Measurements from ENCODE around the gene DMC1. TPM values are rescaled to one million over a fixed set of nuclear protein-coding genes. Genes with fewer than 3 reads are reported as not detected.

Gene DMC1
- total RNA-seq, 1 donor from 2014 or later = 3.7 TPM

DNA sequence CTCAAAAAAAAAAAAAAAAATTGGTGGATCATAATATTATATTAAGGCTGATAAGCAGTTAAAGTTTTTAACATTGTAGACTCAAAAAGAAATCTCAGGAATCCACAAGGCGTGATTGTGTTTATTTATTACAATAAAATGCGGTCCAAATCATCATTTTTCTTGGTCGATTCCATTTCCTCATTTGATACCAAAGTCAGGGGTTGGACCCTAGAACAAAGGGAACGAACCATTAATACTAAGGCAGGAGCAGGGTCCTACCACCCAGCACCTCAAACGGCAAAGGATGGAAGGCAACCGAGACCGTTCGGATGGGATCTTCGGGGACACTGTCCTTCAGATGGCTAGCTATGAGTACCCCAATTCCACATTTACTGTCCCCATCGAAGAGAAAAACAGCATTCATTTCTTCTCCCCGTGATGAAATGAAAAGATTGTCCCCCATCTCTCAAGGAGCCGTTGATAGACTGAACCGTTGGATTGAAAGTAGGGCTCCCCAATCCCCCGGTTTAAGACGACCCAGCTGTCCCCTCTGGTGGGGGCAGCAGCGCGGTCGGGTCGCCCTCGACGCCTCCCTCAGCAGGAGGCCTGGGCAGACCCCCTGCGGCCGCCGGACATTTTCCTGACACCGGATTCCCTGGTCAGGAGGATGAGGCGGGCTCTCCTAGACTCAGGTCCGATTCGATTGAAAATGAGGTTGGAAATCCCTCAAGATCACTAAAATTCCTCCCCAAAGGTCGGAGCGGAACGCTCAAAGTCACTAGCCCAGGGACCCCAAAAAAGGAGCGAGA lies 607 bp downstream of the DMC1 start:
- H3K36me3 ChIP-seq (ENCODE audit: control insufficient read depth in 3 of 3, insufficient read depth in 3 of 3, low read length in 3 of 3) = no peaks in the 10 kb centered on the region
- H3K4me3 ChIP-seq (ENCODE audit: low read length in 3 of 3) = peak overlapping the region; percentile 72 to 75 (median 72)
- peak overlapping the region; percentile 76 to 80 (median 79) for H3K9ac ChIP-seq (ENCODE audit: low read depth in 1 of 3, low read length in 3 of 3)
- H3K4me1 ChIP-seq (ENCODE audit: control insufficient read depth in 3 of 3, insufficient read depth in 3 of 3, low read length in 3 of 3) = peaks cover 12 to 18% (median 16%) of the 10 kb centered on the region in 3 donors
- H3K9me3 ChIP-seq (ENCODE audit: control insufficient read depth in 3 of 3, low read length in 3 of 3) = no peaks in the 10 kb centered on the region
- H3K27ac ChIP-seq (ENCODE audit: low read depth, low read length) = peak overlapping the region; percentile 59
- no peaks in the 10 kb centered on the region for H3K27me3 ChIP-seq (ENCODE audit: control insufficient read depth in 3 of 3, insufficient read depth in 3 of 3, low read length in 3 of 3)

DNA sequence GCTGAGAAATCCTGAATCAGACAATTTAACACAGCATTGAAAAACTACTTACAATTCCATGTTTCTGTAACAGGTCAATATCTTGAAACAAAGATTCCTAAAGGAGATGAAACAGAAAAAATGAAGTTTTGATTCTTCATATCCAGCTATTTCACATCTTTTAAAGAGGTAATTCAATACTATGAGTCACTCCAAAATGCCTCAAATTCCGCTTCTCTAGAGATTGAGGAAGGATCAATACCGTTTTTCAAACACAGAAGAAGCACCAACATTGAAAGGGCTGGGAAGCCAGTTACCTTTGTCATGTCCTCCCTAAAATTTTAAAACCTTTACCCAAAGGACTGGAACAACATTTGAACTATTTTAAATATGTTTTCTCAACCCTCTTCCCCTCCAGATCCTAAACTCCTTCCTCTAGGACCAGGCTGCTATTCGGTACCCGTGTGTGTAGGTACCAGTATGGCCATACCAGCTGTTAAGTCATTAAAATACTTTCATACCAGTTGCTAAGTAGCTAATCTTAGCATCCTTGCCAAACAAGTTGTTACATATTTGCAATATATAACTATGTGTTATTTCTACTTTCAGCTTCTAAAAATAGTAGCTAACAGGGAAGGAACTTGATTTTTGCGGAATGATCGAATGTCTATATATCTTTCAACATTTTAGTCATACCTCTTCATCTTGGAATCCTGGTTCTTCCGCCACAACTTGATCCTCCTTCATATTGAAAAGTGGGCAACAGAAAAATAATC lies 2.3 kb downstream of the DMC1 start:
- Histone ChIP-seq H3K36me3 (ENCODE audit: control insufficient read depth in 3 of 3, insufficient read depth in 3 of 3, low read length in 3 of 3) (no peaks in the 10 kb centered on the region), H3K4me3 (ENCODE audit: low read length in 3 of 3) (no peak overlapping the region), H3K9ac (ENCODE audit: low read depth in 1 of 3, low read length in 3 of 3) (no peak overlapping the region), H3K27me3 (ENCODE audit: control insufficient read depth in 3 of 3, insufficient read depth in 3 of 3, low read length in 3 of 3) (no peaks in the 10 kb centered on the region), H3K4me1 (ENCODE audit: control insufficient read depth in 3 of 3, insufficient read depth in 3 of 3, low read length in 3 of 3) (peaks cover 12 to 18% (median 16%) of the 10 kb centered on the region in 3 donors), H3K9me3 (ENCODE audit: control insufficient read depth in 3 of 3, low read length in 3 of 3) (no peaks in the 10 kb centered on the region), H3K27ac (ENCODE audit: low read depth, low read length) (no peak overlapping the region)

DNA sequence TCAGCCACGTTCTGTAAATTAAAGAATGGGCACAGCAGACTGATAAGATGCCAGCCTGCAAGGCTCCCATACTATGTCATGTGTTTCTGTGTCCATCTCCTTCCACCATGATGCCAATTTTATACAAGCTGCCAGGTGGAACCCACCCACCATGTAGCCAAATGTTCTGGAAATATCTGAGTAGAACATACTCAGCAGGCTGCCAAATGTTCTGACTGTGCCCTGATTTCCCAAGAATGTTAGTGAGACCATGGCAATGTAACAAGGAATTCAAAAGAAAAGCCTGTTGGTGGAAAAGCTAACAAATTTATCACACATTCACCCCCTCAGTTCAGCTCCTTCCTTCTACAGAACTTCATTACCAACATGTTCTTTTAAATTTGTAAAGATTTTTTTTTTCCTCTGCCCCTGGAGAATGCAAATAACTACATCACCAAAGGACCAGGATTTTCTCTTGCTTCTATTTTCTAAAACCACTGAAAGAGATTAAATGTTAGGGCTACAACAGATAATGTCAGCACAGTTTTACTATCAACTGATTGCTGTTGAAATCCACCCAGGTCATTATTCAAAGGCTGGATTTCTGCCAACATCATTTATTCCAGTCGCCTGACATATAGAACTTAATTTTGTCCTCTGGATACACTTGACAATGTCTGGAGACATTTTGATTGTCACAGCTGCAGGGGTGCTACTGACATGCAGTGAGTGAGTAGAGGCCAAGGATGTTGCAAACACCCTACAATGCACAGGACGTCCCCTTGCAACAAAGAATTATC lies 3.1 kb downstream of the DMC1 start:
- Histone ChIP-seq H3K9ac (ENCODE audit: low read depth in 1 of 3, low read length in 3 of 3) (no peak overlapping the region), H3K27ac (ENCODE audit: low read depth, low read length) (no peak overlapping the region), H3K9me3 (ENCODE audit: control insufficient read depth in 3 of 3, low read length in 3 of 3) (no peaks in the 10 kb centered on the region), H3K4me3 (ENCODE audit: low read length in 3 of 3) (no peak overlapping the region), H3K4me1 (ENCODE audit: control insufficient read depth in 3 of 3, insufficient read depth in 3 of 3, low read length in 3 of 3) (peaks cover 12 to 18% (median 16%) of the 10 kb centered on the region in 3 donors), H3K27me3 (ENCODE audit: control insufficient read depth in 3 of 3, insufficient read depth in 3 of 3, low read length in 3 of 3) (no peaks in the 10 kb centered on the region), H3K36me3 (ENCODE audit: control insufficient read depth in 3 of 3, insufficient read depth in 3 of 3, low read length in 3 of 3) (no peaks in the 10 kb centered on the region)

- H3K4me3 ChIP-seq (ENCODE audit: low read length in 3 of 3) = no peak overlapping the region
- H3K27me3 ChIP-seq (ENCODE audit: control insufficient read depth in 3 of 3, insufficient read depth in 3 of 3, low read length in 3 of 3) = no peaks in the 10 kb centered on the region
- H3K36me3 ChIP-seq (ENCODE audit: control insufficient read depth in 3 of 3, insufficient read depth in 3 of 3, low read length in 3 of 3) = no peaks in the 10 kb centered on the region
- H3K9ac ChIP-seq (ENCODE audit: low read depth in 1 of 3, low read length in 3 of 3) = no peak overlapping the region
- peaks cover 3 to 6% (median 6%) of the 10 kb centered on the region in 3 donors for H3K4me1 ChIP-seq (ENCODE audit: control insufficient read depth in 3 of 3, insufficient read depth in 3 of 3, low read length in 3 of 3)
- no peaks in the 10 kb centered on the region for H3K9me3 ChIP-seq (ENCODE audit: control insufficient read depth in 3 of 3, low read length in 3 of 3)
- no peak overlapping the region for H3K27ac ChIP-seq (ENCODE audit: low read depth, low read length)
Measured at GRCh38 chr22:38565441-38565840, 4.5 kb downstream of the DMC1 start.

DNA sequence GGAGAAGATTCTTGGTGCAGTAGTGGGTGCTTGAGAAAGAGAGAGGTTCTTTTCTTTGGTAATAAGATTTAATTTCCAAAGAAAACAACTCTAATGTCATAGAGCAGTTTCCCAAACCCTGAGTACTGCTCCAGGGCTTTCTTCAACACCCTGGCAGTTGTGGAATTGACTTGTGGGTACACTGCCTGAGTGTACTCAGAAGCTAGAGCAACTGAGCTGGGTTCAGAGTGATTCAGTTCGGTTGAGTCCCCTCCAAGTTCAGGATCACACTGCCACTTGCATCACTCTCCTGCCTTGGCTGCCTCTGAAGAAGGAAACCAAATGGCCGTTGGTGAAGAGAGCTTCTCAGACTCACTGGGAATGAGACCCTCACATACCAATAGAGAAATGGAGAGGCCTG lies 5.3 kb downstream of the DMC1 start:
- no peaks in the 10 kb centered on the region for H3K27me3 ChIP-seq (ENCODE audit: control insufficient read depth in 3 of 3, insufficient read depth in 3 of 3, low read length in 3 of 3)

DNA sequence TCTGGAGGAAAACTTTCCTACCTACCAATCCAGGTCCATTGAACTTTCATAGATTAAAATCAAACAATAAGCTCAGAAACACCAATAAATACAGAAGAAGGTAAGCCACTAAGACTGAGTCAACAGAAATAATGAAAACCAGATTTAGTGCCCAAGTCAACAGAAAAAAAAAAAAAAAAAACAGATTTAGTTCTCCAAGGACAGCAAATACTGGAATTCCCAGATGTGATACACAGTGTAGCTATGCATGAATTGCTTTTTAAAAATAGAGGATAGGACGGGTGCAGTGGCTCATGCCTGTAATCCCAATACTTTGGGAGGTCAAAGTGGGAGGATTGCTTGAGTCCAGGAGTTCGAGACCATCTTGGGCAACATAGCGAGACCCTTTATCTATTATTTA lies 15.7 kb downstream of the DMC1 start:
- no peaks in the 10 kb centered on the region for H3K36me3 ChIP-seq (ENCODE audit: control insufficient read depth in 3 of 3, insufficient read depth in 3 of 3, low read length in 3 of 3)
- H3K4me1 ChIP-seq (ENCODE audit: control insufficient read depth in 3 of 3, insufficient read depth in 3 of 3, low read length in 3 of 3) = no peaks in the 10 kb centered on the region
- H3K9ac ChIP-seq (ENCODE audit: low read depth in 1 of 3, low read length in 3 of 3) = no peak overlapping the region
- H3K27ac ChIP-seq (ENCODE audit: low read depth, low read length) = no peak overlapping the region
- no peaks in the 10 kb centered on the region for H3K9me3 ChIP-seq (ENCODE audit: control insufficient read depth in 3 of 3, low read length in 3 of 3)
- no peaks in the 10 kb centered on the region for H3K27me3 ChIP-seq (ENCODE audit: control insufficient read depth in 3 of 3, insufficient read depth in 3 of 3, low read length in 3 of 3)
- H3K4me3 ChIP-seq (ENCODE audit: low read length in 3 of 3) = no peak overlapping the region

More for the DNA sequence above, 5.3 kb downstream of the DMC1 start:
- Histone ChIP-seq H3K27ac (ENCODE audit: low read depth, low read length) (no peak overlapping the region), H3K9me3 (ENCODE audit: control insufficient read depth in 3 of 3, low read length in 3 of 3) (no peaks in the 10 kb centered on the region), H3K4me1 (ENCODE audit: control insufficient read depth in 3 of 3, insufficient read depth in 3 of 3, low read length in 3 of 3) (peaks cover 0 to 4% (median 2%) of the 10 kb centered on the region in 3 donors), H3K9ac (ENCODE audit: low read depth in 1 of 3, low read length in 3 of 3) (no peak overlapping the region), H3K36me3 (ENCODE audit: control insufficient read depth in 3 of 3, insufficient read depth in 3 of 3, low read length in 3 of 3) (no peaks in the 10 kb centered on the region), H3K4me3 (ENCODE audit: low read length in 3 of 3) (no peak overlapping the region)

- no peak overlapping the region for H3K27ac ChIP-seq (ENCODE audit: low read depth, low read length)
- H3K4me1 ChIP-seq (ENCODE audit: control insufficient read depth in 3 of 3, insufficient read depth in 3 of 3, low read length in 3 of 3) = no peaks in the 10 kb centered on the region
- no peak overlapping the region for H3K9ac ChIP-seq (ENCODE audit: low read depth in 1 of 3, low read length in 3 of 3)
- H3K4me3 ChIP-seq (ENCODE audit: low read length in 3 of 3) = no peak overlapping the region
- no peaks in the 10 kb centered on the region for H3K36me3 ChIP-seq (ENCODE audit: control insufficient read depth in 3 of 3, insufficient read depth in 3 of 3, low read length in 3 of 3)
- H3K27me3 ChIP-seq (ENCODE audit: control insufficient read depth in 3 of 3, insufficient read depth in 3 of 3, low read length in 3 of 3) = no peaks in the 10 kb centered on the region
- no peaks in the 10 kb centered on the region for H3K9me3 ChIP-seq (ENCODE audit: control insufficient read depth in 3 of 3, low read length in 3 of 3)
Measured at GRCh38 chr22:38549101-38549894, 20.7 kb downstream of the DMC1 start.

DNA sequence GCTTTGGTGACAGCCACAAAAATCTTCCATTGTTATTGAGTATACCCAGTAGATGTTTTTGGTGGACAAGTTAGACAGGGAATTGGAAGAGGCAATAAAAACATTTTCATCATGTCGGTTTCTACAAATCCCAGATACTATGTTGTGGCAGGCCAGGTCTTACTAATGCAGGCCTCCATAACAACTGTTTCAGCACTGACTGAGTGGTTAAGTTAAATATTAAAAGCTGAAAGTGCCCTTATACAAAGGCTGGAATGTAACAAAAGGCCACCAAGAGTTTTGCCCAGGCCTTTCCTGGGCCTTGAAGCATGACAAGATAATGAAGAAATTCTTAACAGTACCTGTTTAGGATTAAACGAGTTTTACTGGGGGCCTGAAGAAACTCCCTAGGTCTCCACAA lies 29.3 kb downstream of the DMC1 start:
- Histone ChIP-seq H3K4me3 (ENCODE audit: low read length in 3 of 3) (no peak overlapping the region), H3K9ac (ENCODE audit: low read depth in 1 of 3, low read length in 3 of 3) (no peak overlapping the region), H3K27ac (ENCODE audit: low read depth, low read length) (no peak overlapping the region), H3K9me3 (ENCODE audit: control insufficient read depth in 3 of 3, low read length in 3 of 3) (no peaks in the 10 kb centered on the region), H3K4me1 (ENCODE audit: control insufficient read depth in 3 of 3, insufficient read depth in 3 of 3, low read length in 3 of 3) (no peaks in the 10 kb centered on the region), H3K36me3 (ENCODE audit: control insufficient read depth in 3 of 3, insufficient read depth in 3 of 3, low read length in 3 of 3) (no peaks in the 10 kb centered on the region), H3K27me3 (ENCODE audit: control insufficient read depth in 3 of 3, insufficient read depth in 3 of 3, low read length in 3 of 3) (no peaks in the 10 kb centered on the region)

DNA sequence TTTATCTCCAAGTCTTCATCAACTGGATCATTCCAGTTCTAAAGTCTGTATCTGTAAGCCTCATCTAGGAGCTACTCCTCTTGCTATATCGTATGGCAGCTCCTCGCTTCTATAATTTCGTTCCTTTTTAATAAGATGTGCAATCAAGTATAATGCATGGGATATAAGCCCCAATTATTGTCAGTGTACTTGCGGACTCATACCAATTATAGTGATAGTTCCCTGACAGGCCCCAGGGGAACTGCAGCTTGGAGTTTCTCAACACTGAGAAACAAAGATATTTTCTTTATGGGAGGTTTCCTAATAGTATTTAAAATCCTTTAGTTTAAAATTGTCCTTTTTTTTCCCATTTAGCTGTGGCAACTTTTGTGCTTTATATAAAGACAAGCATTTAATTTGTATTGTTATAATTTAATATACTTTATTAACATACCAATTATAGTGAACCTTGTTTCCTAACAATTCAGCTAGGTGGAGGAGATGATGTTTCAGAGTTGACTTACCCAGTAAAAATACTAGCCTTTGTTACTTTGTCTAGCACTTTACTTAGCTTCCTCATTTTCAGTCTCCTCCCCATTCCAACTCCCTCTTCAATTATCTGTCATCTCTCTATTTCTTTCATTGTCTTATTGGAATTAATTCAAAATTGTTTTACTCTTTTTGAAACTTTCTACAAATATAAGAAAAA lies 38.6 kb downstream of the DMC1 start:
- H3K4me3 ChIP-seq (ENCODE audit: low read length in 3 of 3) = no peak overlapping the region
- H3K27me3 ChIP-seq (ENCODE audit: control insufficient read depth in 3 of 3, insufficient read depth in 3 of 3, low read length in 3 of 3) = no peaks in the 10 kb centered on the region
- no peaks in the 10 kb centered on the region for H3K4me1 ChIP-seq (ENCODE audit: control insufficient read depth in 3 of 3, insufficient read depth in 3 of 3, low read length in 3 of 3)
- no peak overlapping the region for H3K9ac ChIP-seq (ENCODE audit: low read depth in 1 of 3, low read length in 3 of 3)
- no peaks in the 10 kb centered on the region for H3K36me3 ChIP-seq (ENCODE audit: control insufficient read depth in 3 of 3, insufficient read depth in 3 of 3, low read length in 3 of 3)
- no peak overlapping the region for H3K27ac ChIP-seq (ENCODE audit: low read depth, low read length)
- no peaks in the 10 kb centered on the region for H3K9me3 ChIP-seq (ENCODE audit: control insufficient read depth in 3 of 3, low read length in 3 of 3)

All from skeletal muscle tissue (tissue), 4 donors.